ENCODE results near the gene TSPO.

The TSPO gene

DNA sequence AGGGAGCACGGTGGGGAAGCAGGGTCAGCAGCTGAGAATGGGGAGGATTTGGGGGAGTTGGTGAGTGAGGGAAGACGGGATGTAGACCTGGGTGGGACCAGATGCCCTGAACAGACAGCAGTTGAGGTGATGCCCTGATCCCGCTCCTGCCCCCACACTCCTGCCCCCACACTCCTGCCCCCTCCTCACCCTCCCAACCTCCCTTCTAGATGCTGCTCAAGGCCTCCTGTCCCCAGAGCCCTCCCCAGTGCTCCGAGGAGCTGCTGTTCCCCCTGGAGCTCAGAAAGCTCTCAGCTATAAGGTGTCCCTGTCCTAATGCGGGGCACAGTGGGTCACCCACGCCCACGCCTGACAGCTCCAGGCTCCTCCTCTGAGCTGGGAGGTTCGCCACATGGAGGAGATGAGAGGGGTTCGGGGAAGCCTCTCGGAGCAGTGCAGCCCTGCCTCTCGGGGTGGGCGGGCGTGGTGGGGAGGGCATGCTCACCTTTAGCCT, 60.6 kb downstream of the TSPO start:
- in situ Hi-C loops (cut with MboI; ENCODE audit: low pct_unique_long_range_greater_than_20kb, low sequenced_read_pairs, unreplicated experiment) = no loop called here
- no peak for DNase-seq (ENCODE audit: low spot score)
- TF ChIP-seq, protein P1, sequence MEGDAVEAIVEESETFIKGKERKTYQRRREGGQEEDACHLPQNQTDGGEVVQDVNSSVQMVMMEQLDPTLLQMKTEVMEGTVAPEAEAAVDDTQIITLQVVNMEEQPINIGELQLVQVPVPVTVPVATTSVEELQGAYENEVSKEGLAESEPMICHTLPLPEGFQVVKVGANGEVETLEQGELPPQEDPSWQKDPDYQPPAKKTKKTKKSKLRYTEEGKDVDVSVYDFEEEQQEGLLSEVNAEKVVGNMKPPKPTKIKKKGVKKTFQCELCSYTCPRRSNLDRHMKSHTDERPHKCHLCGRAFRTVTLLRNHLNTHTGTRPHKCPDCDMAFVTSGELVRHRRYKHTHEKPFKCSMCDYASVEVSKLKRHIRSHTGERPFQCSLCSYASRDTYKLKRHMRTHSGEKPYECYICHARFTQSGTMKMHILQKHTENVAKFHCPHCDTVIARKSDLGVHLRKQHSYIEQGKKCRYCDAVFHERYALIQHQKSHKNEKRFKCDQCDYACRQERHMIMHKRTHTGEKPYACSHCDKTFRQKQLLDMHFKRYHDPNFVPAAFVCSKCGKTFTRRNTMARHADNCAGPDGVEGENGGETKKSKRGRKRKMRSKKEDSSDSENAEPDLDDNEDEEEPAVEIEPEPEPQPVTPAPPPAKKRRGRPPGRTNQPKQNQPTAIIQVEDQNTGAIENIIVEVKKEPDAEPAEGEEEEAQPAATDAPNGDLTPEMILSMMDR (IDR thresholded peaks at IDR 0.05; ENCODE audit: extremely low read depth, insufficient read depth, missing control alignments) = no peak

- no peak for DNase-seq (ENCODE audit: low spot score)
- TF ChIP-seq, protein P1 (IDR thresholded peaks at IDR 0.05; ENCODE audit: extremely low read depth, insufficient read depth, missing control alignments) = no peak
- in situ Hi-C loops (cut with MboI; ENCODE audit: low pct_unique_long_range_greater_than_20kb, low sequenced_read_pairs, unreplicated experiment) = no loop called here
These were observed 61.1 kb downstream of the TSPO start for GRCh38 chr22:43212434-43212952.
